HG03039 (cell line): Measurements from ENCODE around the gene CNTNAP1.

Experiments
- ATAC-seq: cut with Tn5 transposase; IDR thresholded peaks from one replicate; pipeline ENCODE4 v1.9.1; 2021; ENCODE audit warnings: mild to moderate bottlenecking, moderate library complexity; ENCODE audit not compliant: unreplicated experiment

Gene CNTNAP1

DNA sequence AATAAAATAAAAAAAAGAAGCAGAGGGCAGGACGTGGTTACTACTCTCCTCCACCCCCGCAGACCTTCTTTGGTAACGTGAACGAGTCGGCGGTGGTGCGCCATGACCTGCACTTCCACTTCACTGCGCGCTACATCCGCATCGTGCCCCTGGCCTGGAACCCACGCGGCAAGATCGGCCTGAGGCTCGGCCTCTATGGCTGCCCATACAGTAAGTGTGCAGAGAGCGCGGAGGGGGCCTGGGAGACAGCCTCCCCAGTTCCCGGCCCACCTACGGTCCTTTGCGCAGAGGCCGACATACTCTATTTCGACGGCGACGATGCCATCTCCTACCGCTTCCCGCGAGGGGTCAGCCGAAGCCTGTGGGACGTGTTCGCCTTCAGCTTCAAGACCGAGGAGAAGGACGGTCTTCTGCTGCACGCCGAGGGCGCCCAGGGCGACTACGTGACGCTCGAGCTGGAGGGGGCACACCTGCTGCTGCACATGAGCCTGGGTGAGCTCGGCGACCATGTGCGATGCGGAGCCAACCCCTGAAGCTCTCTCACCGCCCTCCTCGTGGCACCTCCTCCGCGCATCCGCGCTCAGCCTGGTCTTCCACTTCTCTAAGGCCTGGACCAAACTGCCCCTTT is 2.7 kb downstream of the CNTNAP1 start:
- ATAC-seq = no peak

- ATAC-seq = no peak
Observed at GRCh38 chr17:42685831-42686230, 3.5 kb downstream of the CNTNAP1 start.

DNA sequence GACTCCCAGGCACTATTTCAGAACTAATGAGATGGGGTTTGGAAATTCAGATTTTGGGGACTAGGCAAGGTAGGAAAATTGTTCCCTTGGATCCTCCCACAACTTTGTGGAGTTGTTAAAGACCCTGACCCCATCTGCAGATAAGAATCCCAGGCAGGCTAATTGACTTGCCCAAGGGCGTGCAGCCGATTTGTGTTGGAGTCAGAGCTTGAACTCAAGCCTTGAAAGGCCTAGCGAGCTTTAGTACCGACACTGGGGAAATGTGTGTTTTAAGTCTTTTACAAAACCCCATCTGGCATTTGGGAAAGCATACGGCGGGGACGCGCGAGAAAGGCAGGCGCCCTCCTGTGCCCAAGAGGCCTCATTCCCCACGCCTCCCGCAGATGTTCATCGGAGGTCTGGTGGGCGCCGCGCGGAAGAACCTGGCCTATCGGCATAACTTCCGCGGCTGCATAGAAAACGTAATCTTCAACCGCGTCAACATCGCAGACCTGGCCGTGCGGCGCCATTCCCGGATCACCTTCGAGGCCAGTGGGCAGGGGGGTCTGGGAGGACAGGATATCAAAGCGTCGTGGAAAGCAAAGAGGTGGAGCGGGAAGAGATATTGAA is 4.3 kb downstream of the CNTNAP1 start:
- ATAC-seq = no peak

GRCh38 chr17:42687707-42688320 is 5.5 kb downstream of the CNTNAP1 start:
- ATAC-seq = no peak

DNA sequence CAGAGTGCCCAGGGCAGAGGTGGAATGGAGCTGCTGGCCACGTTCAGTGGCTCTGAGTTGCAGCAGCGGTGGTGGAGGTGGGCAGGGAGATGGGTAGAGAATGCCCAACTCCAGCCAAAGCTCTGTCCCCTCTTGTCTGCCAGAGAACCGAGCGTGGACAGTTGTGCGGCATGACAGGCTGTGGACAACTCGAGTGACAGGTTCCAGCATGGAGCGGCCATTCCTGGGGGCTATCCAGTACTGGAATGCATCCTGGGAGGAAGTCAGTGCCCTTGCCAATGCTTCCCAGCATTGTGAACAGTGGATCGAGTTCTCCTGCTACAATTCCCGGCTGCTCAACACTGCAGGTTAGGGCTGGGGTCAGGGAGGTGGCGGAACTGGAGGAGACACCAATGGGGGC is 8.3 kb downstream of the CNTNAP1 start:
- ATAC-seq = no peak

DNA sequence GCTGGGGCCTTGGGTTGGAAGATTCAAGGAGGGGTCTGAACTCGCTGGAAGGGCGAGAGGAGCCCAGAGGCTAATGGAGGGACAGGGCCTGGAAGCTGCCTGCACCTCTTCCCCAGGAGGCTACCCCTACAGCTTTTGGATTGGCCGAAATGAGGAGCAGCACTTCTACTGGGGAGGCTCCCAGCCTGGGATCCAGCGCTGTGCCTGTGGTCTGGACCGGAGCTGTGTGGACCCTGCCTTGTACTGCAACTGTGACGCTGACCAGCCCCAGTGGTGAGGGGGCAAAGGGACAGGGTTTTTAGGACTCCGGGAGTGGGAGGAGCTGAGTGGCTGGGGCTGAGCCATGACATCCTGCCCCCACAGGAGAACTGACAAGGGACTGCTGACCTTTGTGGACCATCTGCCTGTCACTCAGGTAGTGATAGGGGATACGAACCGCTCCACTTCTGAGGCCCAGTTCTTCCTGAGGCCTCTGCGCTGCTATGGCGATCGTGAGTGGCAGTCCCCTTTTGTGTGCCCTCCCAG is 8.8 kb downstream of the CNTNAP1 start:
- no peak for ATAC-seq

- ATAC-seq = no peak
Observed at GRCh38 chr17:42692489-42692888, 10.2 kb downstream of the CNTNAP1 start.

DNA sequence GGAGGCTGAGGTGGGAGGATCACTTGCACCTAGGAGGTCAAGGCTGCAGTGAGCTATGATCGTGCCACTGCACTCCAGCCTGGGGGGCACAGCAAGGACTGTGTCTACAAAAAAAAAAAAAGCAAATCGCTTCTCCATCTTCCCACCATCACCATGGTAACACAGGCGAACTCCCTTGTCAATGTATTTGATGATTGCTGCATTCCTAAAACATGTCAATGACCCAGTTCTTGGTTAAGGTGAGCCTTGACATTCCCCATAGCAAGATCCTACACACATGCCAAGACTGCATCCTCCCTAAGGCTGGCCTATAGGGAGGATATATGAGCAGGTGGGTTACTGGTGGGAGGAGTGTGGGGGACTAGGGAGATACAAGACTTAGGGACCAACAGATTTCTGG is 12.2 kb downstream of the CNTNAP1 start:
- ATAC-seq = no peak

DNA sequence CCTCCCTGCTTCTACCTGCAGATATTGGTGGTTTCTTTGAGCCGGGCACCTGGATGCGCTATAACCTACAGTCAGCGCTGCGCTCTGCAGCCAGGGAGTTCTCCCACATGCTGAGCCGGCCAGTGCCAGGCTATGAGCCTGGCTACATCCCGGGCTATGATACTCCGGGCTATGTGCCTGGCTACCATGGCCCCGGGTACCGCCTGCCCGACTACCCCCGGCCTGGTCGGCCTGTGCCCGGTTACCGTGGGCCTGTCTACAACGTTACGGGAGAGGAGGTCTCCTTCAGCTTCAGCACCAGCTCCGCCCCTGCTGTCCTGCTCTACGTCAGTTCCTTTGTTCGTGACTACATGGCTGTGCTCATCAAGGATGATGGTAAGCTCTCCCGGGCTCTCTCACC is 13.2 kb downstream of the CNTNAP1 start:
- ATAC-seq = no peak

DNA sequence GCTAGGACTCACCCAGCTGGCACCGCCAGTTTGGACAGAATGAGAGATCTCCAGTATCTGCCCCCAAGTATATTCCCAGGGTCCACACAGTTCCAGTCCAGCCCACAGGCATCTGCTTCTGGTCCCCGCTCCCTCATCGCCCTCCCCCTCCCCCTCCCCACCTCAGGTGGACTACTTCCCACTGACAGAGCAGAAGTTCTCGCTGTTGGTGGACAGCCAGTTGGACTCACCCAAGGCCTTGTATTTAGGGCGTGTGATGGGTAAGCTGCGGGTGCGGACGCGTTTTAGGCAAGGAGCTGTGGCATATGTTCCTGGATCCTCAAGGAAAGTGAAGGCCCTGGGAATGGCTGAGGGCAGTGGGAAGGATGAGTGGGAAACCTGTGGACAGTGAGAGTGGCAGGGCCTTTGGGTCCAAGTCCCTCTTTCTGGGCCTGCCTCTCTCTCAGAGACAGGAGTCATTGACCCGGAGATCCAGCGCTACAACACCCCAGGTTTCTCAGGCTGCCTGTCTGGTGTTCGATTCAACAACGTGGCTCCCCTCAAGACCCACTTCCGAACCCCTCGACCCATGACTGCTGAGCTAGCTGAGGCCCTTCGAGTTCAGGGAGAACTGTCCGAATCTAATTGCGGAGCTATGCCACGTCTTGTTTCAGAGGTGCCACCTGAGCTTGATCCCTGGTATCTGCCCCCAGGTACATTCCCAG is 14.9 kb downstream of the CNTNAP1 start:
- no peak for ATAC-seq

DNA sequence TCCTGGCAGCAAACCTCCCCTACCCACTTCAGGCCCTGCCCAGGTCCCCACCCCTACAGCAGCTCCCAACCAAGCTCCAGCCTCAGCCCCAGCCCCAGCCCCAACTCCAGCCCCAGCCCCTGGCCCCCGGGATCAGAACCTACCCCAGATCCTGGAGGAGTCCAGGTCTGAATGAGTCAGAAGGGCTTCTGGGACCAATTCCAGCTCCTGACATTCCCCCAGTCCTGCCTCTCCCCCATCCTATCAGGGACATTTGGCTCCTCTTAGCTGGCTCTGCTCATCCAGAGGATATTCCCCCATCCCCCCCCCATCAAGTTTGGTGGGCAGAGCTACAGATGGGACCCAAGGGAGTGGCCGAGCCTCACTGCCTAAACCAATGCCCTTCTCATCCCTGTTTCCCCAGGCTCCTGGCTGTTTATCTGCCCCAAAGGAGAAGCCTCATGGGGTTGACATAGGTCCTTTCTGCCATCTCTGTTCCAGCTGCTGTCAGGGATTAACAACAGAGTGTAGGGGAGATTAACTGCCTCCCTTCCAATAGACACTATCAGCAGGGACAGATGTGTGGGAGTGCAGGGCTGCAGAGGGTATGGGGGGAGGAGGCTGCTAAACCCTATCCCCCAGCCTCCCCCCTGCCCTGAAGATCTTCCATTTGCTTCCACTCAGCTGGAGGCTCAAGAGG is 16.5 kb downstream of the CNTNAP1 start:
- ATAC-seq = no peak

DNA sequence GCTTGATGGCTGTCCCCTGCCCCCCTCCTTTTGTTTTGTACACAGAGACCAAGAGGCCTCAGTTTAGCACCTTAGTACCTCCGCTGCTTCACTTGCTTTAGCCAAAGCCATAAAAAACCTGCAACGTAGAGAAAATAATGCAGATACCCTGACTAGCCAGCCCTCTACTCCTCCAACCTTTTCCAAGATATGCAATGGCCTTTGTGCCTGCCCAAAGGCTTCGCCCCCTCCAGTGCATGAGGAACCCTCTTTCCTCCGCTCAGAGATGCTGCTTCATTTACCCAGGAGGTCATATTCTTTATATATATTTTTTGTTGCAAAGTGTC is 17.0 kb downstream of the CNTNAP1 start:
- no peak for ATAC-seq

- ATAC-seq = no peak
Observed at GRCh38 chr17:42700586-42701289, 18.4 kb downstream of the CNTNAP1 start.

GRCh38 chr17:42702446-42702845 is 20.1 kb downstream of the CNTNAP1 start:
- no peak for ATAC-seq

DNA sequence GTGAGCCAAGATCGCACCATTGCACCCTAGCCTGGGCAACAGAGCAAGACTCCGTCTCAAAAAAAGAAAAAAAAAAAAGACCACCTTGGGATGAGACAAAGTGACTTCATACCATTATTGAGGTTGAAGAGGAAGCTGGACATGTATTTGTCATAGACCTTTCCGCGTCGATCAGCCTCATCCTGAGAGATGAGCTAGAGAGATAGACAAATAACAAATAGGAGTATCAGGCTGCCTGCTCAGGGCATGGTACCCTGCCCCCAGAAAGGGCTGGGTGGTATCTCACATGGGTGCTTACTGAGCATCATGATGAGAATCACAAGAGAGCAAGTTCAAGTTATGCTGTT is 22.1 kb downstream of the CNTNAP1 start:
- no peak for ATAC-seq

DNA sequence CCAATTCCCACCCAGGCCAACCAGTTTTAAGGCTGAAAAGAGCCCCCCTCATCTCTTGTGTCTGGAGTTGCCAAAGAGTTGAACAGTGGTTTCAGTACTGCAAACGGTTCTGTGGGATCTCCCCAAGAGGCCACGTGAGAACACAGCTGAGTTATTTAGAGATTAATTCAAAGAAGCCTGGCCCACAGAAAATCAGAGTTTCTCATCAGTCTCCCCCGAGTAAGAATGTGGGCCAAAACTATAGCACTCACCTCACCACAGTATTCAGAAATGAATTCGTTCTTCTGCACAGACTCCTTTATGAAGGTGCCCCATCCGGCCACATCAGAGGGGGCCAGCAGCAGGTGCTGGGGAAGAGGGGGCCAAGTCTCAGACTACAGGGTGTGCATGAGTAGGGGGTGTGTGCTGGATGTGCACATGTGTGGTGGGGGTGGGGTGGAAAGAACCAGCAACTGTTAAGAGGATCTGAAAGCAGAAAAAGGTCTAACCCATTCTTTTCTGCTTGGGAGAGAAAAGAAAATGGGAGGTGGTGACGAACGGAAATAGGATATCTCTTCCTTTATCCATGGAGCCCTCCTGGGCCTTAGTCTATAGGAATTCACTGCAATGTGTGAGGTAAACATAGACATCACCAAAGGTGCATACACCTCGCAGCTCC is 22.6 kb downstream of the CNTNAP1 start:
- peak; percentile 69 for ATAC-seq

DNA sequence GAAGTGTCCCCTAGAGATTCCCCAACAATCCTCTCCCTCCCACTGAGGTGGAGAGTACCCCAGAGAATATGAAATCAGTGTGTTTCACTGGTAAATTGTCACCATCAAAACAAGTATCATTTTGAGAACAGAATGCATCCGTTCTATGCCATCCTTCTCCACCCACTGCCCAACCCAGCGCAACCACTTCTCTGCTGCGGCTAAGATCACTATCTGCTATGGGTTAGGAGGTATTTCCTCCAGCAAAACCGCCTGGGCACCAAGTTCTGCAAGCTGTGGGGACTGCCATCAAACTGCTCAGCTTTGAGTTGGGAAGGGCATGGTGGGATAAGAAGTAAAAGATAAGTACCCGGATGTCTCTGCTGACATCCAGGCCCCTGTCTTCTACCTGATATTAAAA is 24.4 kb downstream of the CNTNAP1 start:
- ATAC-seq = no peak

GRCh38 chr17:42708588-42708987 is 26.3 kb downstream of the CNTNAP1 start:
- no peak for ATAC-seq

GRCh38 chr17:42709561-42709960 is 27.2 kb downstream of the CNTNAP1 start:
- ATAC-seq = no peak

DNA sequence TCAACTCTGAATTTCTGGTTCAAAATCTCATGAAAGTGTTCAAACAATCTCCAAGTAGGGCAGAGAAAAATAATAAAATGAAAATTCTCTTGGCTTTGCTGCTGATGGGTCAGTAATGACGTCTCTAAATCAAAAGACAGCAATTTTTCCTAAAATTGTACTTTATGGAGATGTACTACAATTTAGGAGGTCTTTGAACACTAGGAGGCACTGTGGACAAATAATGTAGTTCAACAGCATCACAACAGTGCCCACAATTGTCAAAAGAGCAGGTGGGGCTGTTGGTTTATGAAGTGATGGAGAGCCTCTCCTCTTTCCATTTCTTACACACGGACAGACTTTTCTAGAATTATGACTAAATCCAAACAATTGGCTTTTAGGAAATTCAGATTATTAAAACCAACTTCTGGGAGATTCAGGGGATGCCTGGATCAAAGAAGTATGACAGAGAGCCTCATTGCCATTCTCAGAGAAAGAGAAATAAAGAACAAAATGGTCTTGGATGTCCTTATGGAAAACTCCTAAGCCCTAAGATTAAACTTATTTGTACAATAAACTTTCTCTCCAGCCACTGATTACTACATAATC is 38.8 kb downstream of the CNTNAP1 start:
- ATAC-seq = no peak
